GM12875 (cell line): ENCODE results near the gene SSC5D.

Source experiments
- H3K4me3 ChIP-seq: one replicate; pipeline ENCODE4 v1.5.1; 2011; ENCODE audit warnings: low read depth, low read length, control low read depth
- CTCF ChIP-seq: IDR thresholded peaks from 2 replicates; pipeline ENCODE4 v1.5.1; 2011; ENCODE audit warnings: low read depth, mild to moderate bottlenecking, control low read depth, inconsistent platforms, low read length, moderate library complexity, borderline replicate concordance; ENCODE audit not compliant: insufficient read depth

Gene SSC5D

GRCh38 chr19:55467236-55468053, 20.8 kb upstream of the SSC5D start:
- TF ChIP-seq CTCF: peak; percentile 98

GRCh38 chr19:55468054-55468393, 20.2 kb upstream of the SSC5D start:
- no peak for TF ChIP-seq CTCF
- H3K4me3 ChIP-seq: no peak overlapping the region

More at GRCh38 chr19:55467236-55468053, 20.8 kb upstream of the SSC5D start:
- H3K4me3 ChIP-seq: no peak overlapping the region

GRCh38 chr19:55471266-55471665, 17.0 kb upstream of the SSC5D start:
- H3K4me3 ChIP-seq: no peak overlapping the region
- TF ChIP-seq CTCF: no peak

- H3K4me3 ChIP-seq: no peak overlapping the region
- TF ChIP-seq CTCF: no peak
Observed at GRCh38 chr19:55472463-55472862, 15.8 kb upstream of the SSC5D start.

- TF ChIP-seq CTCF: no peak
- no peak overlapping the region for H3K4me3 ChIP-seq
Observed at GRCh38 chr19:55473225-55474012, 14.8 kb upstream of the SSC5D start.

- H3K4me3 ChIP-seq: no peak overlapping the region
- TF ChIP-seq CTCF: no peak
Observed at GRCh38 chr19:55474269-55475265, 13.7 kb upstream of the SSC5D start.
